OCI-LY7 (cell line): ENCODE results near the gene PCIF1.

Experiments
- CTCF ChIP-seq: fragments of 200-600 bp; sonication (generic); conservative IDR thresholded peaks from 2 replicates; pipeline ENCODE4 v1.5.1; 2014; ENCODE audit warnings: mild to moderate bottlenecking, antibody characterized with exemption, low read length, moderate library complexity, mixed read lengths
- EZH2phosphoT487 ChIP-seq: fragments of 200-600 bp; sonication (generic); IDR thresholded peaks from 2 replicates; pipeline ENCODE4 v1.6.1; 2018; ENCODE audit warnings: low read depth, borderline replicate concordance, mild to moderate bottlenecking, mixed run types, antibody characterized with exemption, low read length, moderate library complexity, mixed read lengths

GRCh38 chr20:45947110-45947866, 12.8 kb downstream of the PCIF1 start:
- TF ChIP-seq CTCF, result no peak
- no peak for TF ChIP-seq EZH2phosphoT487
